DND-41 (cell line): ENCODE data around the gene BOD1L2.

Experiments used
- ATAC-seq: fragments of 200-7000 bp; cut with Tn5 transposase; 3 replicates; pipeline ENCODE4 v1.9.1; 2021; ENCODE audit warnings: low read depth; ENCODE audit not compliant: insufficient read depth
- DNase-seq: peaks from one replicate; pipeline ENCODE4 v3.0.0-alpha.2; 2020
- H2AFZ ChIP-seq: 2 replicates; pipeline ENCODE4 v1.6.0; 2012; ENCODE audit warnings: low read depth, low read length
- H3K27ac ChIP-seq: 2 replicates; pipeline ENCODE4 v1.5.1; 2012; ENCODE audit warnings: low read length, inconsistent platforms
- H3K27me3 ChIP-seq: fragments of 200-600 bp; sonication (generic); 2 replicates; pipeline ENCODE4 v1.6.0; 2012; ENCODE audit warnings: low read length, mild to moderate bottlenecking, inconsistent platforms; ENCODE audit not compliant: insufficient read depth, poor library complexity
- H3K36me3 ChIP-seq: 2 replicates; pipeline ENCODE4 v1.5.1; 2012; ENCODE audit warnings: low read length, inconsistent platforms; ENCODE audit not compliant: insufficient read depth
- H3K4me1 ChIP-seq: 2 replicates; pipeline ENCODE4 v1.5.1; 2012; ENCODE audit warnings: mild to moderate bottlenecking, low read length; ENCODE audit not compliant: insufficient read depth
- H3K4me2 ChIP-seq: 2 replicates; pipeline ENCODE4 v1.6.0; 2012; ENCODE audit warnings: mild to moderate bottlenecking, moderate library complexity, low read length, inconsistent platforms; ENCODE audit not compliant: insufficient read depth
- H3K4me3 ChIP-seq, 2 experiments: fragments of 200-600 bp in 1 of 2; shearing (Covaris generic) in 1 of 2; 2 replicates each; pipeline ENCODE4 v1.5.1; 2012 to 2016; ENCODE audit warnings: inconsistent platforms in 2 of 2, low read length in 2 of 2, mild to moderate bottlenecking in 2 of 2, low read depth in 1 of 2, moderate library complexity in 1 of 2
- H3K79me2 ChIP-seq: 2 replicates; pipeline ENCODE4 v1.6.0; 2012; ENCODE audit warnings: low read length, inconsistent platforms; ENCODE audit not compliant: insufficient read depth
- H3K9ac ChIP-seq: 2 replicates; pipeline ENCODE4 v1.6.0; 2012; ENCODE audit warnings: low read depth, mild to moderate bottlenecking, inconsistent platforms, low read length, moderate library complexity
- H3K9me3 ChIP-seq: 2 replicates; pipeline ENCODE4 v1.5.1; 2012; ENCODE audit warnings: low read length, moderate library complexity, mild to moderate bottlenecking, inconsistent platforms; ENCODE audit not compliant: insufficient read depth, severe bottlenecking
- H4K20me1 ChIP-seq: 2 replicates; pipeline ENCODE4 v1.6.0; 2012; ENCODE audit warnings: low read length; ENCODE audit not compliant: insufficient read depth
- CTCF ChIP-seq: IDR thresholded peaks from 2 replicates; pipeline ENCODE4 v1.5.1; 2012; ENCODE audit warnings: borderline replicate concordance, low read length, moderate library complexity, mild to moderate bottlenecking; ENCODE audit not compliant: poor library complexity, severe bottlenecking; ENCODE audit errors: extremely low read depth
- EZH2 ChIP-seq: IDR thresholded peaks from 3 replicates; pipeline ENCODE4 v1.6.1; 2012; ENCODE audit warnings: borderline replicate concordance, low read depth, mild to moderate bottlenecking, moderate library complexity, low read length, inconsistent platforms; ENCODE audit not compliant: severe bottlenecking

BOD1L2 gene

GRCh38 chr18:57194070-57194469 lies 47.2 kb downstream of the BOD1L2 start:
- no peaks in the 10 kb centered on the region for H3K4me1 ChIP-seq
- H3K27me3 ChIP-seq = no peaks in the 10 kb centered on the region
- H3K27ac ChIP-seq = no peak overlapping the region
- no peak for TF ChIP-seq CTCF
- no peak for TF ChIP-seq EZH2
- H3K4me3 ChIP-seq = no peak overlapping the region
- no peaks in the 10 kb centered on the region for H3K79me2 ChIP-seq
- H4K20me1 ChIP-seq = no peaks in the 10 kb centered on the region
- H2AFZ ChIP-seq = no peak overlapping the region
- DNase-seq = no peak
- no peak overlapping the region for H3K4me2 ChIP-seq
- no peak overlapping the region for H3K9ac ChIP-seq
- H3K36me3 ChIP-seq = no peaks in the 10 kb centered on the region
- no peak for ATAC-seq
- H3K9me3 ChIP-seq = no peaks in the 10 kb centered on the region

- Histone ChIP-seq H4K20me1 (no peaks in the 10 kb centered on the region), H3K9ac (no peak overlapping the region), H2AFZ (no peak overlapping the region), H3K4me1 (no peaks in the 10 kb centered on the region), H3K27ac (no peak overlapping the region), H3K4me3 (no peak overlapping the region), H3K9me3 (no peaks in the 10 kb centered on the region), H3K79me2 (no peaks in the 10 kb centered on the region), H3K4me2 (no peak overlapping the region), H3K27me3 (no peaks in the 10 kb centered on the region), H3K36me3 (no peaks in the 10 kb centered on the region)
- TF ChIP-seq CTCF = no peak
- TF ChIP-seq EZH2 = no peak
- no peak for ATAC-seq
- no peak for DNase-seq
Observed at GRCh38 chr18:57194622-57195021, 47.7 kb downstream of the BOD1L2 start.

- TF ChIP-seq EZH2 (no peak), CTCF (no peak)
- H3K4me2 ChIP-seq = no peak overlapping the region
- H3K4me3 ChIP-seq = no peak overlapping the region
- H2AFZ ChIP-seq = no peak overlapping the region
- H3K27ac ChIP-seq = no peak overlapping the region
- no peak for ATAC-seq
- H3K9ac ChIP-seq = no peak overlapping the region
- H3K36me3 ChIP-seq = no peaks in the 10 kb centered on the region
- no peak for DNase-seq
- H3K79me2 ChIP-seq = no peaks in the 10 kb centered on the region
- no peaks in the 10 kb centered on the region for H3K9me3 ChIP-seq
- H3K27me3 ChIP-seq = no peaks in the 10 kb centered on the region
- H3K4me1 ChIP-seq = no peaks in the 10 kb centered on the region
- H4K20me1 ChIP-seq = no peaks in the 10 kb centered on the region
Observed at GRCh38 chr18:57195341-57195740, 48.5 kb downstream of the BOD1L2 start.

- no peaks in the 10 kb centered on the region for H3K4me1 ChIP-seq
- H3K9me3 ChIP-seq = no peaks in the 10 kb centered on the region
- H3K9ac ChIP-seq = no peak overlapping the region
- no peaks in the 10 kb centered on the region for H3K27me3 ChIP-seq
- TF ChIP-seq CTCF = no peak
- TF ChIP-seq EZH2 = no peak
- H3K4me2 ChIP-seq = no peak overlapping the region
- DNase-seq (no peak), ATAC-seq (no peak)
- H4K20me1 ChIP-seq = no peaks in the 10 kb centered on the region
- H3K27ac ChIP-seq = no peak overlapping the region
- no peak overlapping the region for H3K4me3 ChIP-seq
- no peaks in the 10 kb centered on the region for H3K79me2 ChIP-seq
- no peak overlapping the region for H2AFZ ChIP-seq
- no peaks in the 10 kb centered on the region for H3K36me3 ChIP-seq
Observed at GRCh38 chr18:57197261-57197660, 50.4 kb downstream of the BOD1L2 start.
